Kidney tubule cell (primary cell): ENCODE results near the gene SEMA3E.

Experiments used
- DNase-seq: peaks from one replicate; pipeline ENCODE4 v3.0.0-alpha.2; 2018; ENCODE audit warnings: low spot score

SEMA3E gene

DNA sequence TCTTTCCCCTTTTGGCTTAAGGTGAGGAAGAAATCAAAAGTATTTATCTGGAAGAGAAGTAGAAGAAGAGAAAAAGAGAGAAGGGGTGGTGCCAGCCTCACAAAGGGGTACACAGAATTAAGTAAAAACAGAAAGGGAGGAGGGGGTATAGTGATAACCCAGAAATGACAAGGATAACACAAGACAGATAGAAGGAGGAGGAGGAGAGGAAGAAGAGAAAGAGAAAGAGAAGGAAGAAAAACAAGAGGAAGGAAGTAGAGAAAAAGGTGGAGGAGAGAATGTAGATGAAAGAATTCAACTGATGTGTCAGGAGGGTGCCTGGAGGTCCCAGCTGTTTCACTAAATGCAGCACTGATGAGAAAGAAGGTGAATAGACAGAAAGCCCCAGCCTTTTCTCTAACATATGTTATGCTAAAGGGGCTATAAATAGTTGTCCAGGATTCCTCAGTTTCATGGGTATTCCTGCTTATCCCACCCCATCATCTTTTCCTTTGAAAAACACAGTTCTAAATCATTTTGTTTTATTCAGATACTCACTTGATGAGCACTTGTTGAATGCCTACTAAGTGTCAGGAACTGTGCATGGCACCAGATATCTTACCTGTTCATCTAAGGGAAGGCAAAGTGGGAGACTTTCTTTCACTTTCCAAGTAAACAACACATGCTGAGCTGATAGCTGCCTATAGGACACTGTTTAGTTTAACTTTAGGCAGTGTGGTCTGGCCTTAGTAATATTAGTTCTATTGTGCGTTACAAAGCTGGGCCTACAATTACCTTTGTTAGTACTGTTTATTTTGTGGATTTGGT is 8.0 kb downstream of the SEMA3E start:
- no peak for DNase-seq

DNA sequence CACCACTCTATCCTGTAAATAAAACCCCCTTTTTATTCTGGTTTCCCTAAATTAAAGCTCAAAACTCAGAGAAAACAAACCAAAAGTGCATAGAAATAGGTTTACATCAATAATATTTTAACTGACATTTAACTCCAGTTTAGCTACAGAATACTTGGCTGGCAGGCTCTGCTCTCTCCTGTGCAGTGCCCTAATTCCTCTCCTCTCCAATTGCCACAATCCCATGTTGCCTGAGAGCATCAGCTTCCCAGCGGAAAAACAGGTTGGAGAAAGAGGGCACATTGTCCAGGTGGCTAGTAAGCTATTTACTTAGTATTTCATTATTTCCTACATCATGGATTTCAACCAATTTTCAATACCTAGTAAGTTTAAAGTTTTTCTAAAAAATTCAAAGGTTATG is 8.7 kb downstream of the SEMA3E start:
- DNase-seq, result no peak

DNA sequence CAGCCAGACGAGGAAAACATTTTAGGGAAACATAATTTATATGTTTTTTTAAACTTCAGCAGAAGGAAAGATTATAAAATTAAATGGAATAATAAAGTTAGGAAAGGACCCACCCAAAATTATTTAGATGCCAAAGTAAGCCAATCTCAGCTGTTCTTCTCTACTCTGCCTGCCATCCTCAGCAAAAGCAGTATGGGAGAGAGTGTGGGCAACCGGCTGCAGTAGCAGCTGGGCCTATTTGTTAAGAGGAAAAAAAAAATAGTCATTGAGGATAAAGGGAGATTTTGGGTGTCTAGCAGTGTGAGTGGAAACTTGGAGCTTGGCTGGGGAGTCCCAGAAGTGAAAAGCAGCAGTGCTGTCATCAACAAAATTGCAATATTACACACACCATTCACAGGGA is 15.4 kb downstream of the SEMA3E start:
- no peak for DNase-seq

DNA sequence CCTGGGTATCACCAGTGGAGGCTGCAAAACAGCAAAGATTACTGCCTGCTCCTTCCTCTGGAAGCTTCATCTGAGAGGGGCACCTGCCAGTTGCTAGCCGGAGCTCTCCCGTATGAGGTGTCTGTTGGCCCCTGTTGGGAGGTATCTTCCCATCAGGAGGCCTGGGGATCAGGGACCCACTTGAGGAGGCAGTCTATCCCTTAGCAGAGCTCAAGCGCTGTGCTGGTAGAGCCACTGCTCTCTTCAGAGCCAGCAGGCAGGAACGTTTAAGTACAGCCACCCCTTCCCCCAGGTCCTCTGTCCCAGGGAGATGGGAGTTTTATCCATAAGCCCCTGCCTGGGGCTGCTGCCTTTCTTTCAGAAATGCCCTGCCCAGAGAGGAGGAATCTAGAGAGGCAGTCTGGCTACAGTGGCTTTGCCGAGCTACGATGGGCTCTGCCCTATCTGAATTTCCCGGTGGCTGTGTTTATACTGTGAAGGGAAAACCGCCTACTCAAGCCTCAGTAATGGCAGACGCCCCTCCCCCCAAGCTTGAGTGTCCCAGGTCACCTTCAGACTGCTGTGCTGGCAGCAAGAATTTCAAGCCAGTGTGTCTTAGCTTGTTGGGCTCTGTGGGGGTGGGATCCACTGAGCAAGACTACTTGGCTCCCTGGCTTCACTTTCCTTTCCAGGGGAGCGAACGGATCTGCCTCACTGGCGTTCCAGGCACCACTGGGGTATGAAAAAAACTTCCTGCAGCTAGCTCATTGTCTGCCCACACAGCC is 19.6 kb downstream of the SEMA3E start:
- DNase-seq, result peak; percentile 59

DNA sequence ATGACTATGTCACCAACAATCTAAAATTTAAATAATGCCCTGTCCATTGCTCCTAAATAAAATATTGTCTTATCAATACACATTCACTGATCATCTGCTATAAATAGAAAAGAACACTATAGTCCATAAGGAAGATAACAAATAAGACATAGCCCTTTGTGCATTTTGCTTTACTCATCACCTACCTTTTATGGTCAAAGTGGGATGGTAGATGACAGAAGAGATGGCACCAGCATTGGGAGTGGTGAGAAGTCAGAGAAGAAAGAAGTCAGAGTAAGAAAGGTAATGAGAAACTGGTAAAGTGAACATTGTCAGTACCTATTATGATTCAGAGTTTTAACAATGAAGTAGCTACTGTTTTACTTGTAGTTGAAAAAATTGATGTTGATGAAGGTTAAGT is 31.1 kb downstream of the SEMA3E start:
- no peak for DNase-seq

DNA sequence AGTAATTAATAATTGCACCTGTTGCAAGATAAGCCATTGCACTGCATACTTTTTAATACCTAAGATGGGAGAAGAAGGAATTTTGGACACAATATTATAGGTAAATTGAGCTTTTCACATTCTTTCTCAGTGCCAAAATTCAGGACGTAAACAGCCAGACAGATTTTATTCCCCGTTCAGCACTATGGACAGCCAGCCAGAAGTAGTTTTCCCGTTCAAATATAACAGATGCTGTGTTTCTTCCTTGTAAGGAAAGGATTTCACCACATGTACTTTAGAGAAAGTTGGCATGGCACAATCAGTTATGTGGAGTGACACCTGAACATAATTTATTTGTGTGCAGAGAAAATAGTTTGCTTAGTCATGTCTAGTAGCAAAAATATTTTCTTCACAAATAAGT is 34.8 kb downstream of the SEMA3E start:
- no peak for DNase-seq

DNA sequence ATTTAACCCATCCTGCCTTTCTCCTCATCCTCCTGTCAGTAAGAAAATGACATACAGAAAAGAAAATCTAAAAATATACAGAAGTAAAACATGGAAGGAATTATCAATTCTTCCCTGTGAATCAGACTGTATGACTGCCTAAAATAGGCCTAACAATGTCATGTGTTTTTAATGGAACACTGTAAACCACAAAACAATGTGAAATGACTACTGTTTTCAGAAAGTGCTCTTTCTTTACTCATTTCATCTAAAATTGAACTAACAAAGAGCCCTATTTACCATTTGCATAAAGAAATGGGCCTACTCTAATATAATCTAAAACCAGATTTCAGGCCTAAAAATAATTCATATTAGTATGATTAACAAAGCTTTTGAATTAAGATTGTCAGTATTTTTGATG is 35.7 kb downstream of the SEMA3E start:
- DNase-seq, result no peak

DNA sequence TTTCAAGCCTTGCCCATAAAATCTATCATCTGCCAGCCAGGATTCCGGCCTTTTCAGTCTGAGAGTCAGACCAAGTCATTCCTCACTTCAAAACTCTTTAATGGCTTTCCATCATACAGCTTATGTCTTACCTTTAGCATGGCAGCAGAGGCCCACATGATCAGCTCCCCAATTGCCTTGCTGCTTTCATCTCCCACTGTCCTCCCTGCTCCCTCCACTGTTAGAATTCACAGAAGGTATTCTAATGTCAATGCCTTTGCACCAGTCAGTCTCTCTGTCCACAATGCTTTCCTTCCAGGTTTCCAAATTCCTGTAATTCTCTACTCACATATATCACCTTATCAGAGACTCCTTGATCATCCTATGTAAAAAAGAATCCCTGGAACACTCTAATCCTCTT is 37.2 kb downstream of the SEMA3E start:
- DNase-seq, result no peak

DNA sequence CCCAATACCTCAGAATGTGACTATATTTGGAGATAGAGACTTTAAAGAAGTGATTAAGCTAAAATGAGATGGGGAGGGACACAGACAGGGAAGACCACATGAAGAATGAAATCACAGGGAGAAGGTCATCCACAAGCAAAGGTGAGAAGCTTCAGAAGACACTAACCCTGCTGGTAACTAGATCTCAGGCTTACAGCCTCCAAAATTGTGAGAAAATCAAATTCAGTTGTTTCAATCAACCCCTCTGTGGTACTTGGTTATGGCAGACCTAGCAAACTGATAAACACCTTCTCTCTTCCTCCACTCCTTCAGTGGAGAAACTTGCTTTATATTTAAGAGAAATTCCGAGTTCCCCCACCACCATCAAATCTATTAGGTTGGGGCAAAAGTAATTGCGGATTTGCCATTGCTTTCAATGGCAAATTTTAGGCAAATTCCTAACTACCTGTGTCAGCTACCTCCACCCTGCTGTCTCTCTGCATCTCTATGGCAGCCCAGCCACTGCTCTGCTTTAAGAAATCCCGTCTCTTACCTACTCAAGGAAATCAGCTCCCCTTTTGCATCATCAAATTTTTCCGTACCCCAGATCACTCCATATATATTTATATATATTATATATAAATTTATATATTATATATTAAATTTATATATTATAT is 38.2 kb downstream of the SEMA3E start:
- DNase-seq, result no peak

DNA sequence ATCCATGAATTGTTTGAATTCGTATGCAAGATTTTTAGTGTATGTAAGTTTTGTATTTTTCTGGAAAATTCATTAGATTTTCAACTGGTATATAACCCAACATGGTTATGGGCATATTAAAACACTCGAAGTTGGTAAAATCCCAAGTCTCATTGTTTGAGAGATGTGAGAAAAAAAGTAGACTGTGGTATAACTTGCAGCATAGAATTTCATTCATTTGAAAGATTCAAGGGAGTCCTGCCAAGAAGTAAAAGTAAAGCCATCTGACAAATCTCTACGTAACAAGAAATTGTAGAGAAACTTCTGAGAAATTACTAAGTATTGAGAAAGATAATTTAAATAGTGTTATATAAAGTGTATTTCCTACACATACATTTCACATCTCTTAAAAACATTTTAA is 40.2 kb downstream of the SEMA3E start:
- DNase-seq, result no peak

DNA sequence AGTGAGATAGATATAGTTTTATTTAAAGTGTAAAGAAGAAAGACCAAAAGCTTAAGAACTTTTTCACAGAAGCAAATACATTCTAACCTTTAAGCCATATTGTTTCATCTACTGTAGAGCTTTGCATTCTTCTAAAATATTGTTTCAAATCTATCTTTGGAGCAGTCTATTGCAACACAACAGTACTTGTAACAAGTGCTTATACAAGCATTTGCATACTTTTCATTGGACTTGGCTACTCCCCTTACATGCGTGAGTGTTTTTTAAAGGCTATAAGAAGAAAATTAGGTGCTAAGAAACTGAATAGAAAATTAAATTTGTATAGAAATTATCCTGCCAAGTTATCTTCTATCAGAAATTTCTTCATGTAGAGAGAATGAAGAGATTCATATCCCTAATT is 45.3 kb downstream of the SEMA3E start:
- no peak for DNase-seq

DNA sequence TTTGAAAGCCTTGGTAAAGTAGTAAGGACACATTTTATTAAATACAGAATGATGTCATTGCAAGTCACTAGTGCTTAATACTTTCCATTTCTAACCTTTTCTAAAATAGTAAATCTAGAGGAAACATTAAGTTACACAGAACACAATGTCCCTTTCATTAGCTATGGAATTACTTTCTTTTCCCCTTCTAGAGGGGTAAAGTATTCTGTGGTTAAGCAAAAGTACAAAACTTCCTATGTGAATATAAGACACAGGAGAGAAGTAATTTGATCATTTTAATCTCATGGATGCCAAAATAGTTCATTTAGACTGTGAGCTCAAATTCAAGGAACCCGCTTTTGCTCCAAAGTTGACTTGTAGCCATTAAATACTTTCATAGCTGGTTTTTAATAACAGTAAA is 49.8 kb downstream of the SEMA3E start:
- no peak for DNase-seq

DNA sequence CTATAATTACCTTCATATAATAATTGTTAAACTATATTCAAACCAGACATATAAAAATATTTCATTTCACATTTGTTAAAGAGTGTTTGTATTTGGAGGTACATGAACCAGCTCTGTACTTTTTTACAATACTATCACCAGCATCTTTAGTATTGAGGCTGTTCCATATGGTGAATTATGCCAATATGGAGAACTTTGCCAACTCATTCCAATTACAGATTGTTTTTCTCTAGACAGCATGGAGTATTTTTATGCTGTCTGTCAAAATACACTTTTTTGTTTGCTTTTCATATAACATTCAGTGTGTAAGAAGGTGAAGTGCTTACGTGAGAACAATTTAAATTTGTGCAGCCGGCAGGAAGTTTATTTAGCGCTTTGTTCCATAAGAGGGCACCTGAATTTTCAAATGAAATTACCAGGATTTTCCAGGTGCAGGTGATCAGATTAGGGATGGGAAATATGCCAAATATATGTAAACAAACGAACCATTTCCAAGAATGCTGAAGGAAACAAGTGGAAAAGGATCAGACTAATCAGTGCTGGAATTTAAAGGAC is 54.9 kb downstream of the SEMA3E start:
- no peak for DNase-seq

DNA sequence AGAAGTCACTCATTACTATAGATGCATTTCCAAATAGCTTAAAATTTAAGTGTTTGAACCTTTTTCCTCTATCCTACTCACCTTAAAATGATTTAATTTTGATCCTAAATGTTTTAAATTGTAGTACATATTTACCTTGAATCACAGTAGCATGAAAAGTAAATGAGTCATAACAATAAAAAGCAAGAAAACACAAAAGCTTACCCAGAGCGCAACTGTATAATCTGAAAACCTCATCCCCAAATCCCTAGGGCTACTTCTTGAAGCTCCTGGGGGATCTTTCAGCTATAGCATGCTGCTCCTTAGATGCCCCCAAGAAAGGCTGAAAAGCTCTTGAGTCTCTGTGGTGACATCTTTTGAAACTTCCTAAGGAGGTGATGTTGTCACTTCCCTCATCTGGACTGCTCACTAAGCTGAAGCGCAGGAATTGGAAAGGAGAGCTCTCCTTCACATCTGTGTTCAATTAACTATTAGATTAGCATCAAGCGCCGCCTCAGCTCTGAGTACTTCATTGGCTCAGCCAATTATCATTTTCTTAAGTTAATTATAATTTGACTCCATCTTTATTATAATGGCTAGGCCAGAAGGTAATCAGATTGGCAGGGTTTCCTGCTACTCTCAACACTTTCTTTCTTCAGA is 60.2 kb downstream of the SEMA3E start:
- DNase-seq, result no peak

DNA sequence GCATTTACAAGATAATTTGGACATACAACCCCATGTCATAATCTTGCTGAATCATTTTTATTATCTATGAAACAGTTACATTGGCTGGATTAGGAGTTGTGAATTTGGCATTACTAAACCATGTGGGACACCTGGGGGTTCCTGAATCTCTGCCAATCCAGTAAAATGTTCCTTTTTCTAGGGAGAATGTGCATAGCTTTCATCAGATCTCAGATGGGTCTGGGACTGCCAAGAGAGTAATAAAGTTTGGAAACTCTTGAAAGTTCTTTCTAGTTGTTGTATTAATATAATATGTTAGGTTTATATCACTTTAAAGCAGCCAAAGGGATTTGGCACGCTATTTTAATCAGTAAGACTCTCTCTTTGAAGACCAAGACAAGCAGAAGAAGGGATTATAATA is 62.7 kb downstream of the SEMA3E start:
- DNase-seq, result no peak

DNA sequence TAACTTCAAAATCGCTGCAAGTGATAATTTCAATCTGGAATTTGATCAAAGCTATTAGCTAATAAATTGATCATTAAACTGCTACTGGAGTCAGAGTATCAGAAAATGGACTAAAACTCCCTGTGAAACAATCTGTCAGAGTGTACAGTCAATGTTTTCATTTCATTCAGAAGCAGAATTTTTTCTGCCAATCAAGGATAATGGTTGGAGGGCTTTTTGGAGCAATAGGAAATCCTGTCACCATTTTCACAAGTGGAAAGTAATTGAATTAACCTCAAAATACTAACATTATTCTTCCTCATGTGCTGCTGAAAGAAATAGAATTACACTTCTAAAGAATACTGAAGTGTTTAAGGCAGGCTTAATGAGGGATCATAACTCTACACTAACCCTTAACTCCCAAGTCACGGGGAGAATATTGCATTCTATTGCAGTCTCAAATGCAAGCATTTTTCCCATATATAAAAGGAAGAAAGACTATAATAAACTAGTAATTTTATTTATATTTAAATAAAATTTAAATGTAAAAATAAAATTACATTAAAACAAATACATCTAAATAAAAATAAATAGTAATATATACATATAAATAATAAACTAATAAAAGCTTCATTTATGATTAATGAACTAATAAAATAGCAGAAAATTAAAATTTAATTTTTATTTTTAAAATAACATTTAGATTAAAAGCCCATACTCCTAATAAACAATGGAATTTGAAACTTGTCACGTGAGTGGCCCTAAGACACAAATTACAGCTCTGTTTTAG is 67.1 kb downstream of the SEMA3E start:
- no peak for DNase-seq

DNA sequence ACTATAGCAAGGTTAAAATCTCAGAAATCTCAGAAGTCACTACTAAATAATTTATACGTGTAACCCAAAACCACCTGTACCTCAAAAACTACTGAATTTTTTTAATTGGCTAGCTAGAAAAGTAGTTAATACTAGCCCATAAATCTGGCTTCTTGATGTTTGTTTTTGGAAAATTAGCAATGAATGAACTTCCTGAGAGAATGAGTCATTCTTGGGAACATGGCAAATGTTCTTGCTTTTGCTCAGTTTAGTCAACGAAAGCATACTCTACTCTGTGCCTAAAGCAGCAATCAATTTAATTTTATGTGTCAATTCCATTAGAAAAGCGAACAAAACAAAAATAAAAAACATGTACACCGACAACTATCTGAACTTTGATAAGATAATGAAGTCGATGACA is 69.2 kb downstream of the SEMA3E start:
- peak; percentile 14 for DNase-seq

DNA sequence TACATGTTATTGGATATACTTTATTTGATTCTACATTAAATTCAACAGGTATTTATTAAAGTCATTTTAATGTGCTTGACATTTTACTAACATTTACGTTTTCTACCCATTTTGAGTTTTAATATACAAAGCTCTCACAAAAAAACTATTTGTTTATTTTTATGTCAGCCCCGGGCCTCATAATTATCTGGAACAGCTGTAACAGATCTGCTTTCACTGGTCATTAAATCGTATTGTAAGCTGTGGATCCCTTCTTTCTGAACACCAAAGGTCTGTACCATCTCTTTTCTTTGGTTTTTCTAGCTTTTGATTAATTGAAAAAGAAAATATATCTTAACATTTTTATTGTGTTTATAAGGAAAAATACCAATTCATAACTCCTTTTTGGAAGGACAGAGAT is 73.5 kb downstream of the SEMA3E start:
- DNase-seq, result no peak

DNA sequence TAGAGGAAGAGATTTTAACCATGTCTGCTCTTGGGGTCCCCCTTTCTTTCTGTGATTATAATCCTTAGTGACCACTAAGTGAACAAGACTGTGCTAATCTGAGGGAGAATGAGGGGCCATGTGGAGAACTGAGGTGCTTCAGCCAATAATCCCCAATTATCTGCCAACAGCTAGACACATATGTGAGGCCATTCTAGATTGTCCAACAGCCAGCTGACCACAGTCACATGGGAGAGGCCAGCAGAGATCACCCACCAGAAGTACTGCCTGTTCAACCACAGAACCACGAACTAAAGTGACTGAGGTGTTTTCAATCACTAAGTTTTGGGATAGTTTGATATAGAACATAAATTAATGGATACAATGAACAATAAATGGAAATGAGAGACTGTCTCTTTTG is 74.3 kb downstream of the SEMA3E start:
- DNase-seq, result no peak

DNA sequence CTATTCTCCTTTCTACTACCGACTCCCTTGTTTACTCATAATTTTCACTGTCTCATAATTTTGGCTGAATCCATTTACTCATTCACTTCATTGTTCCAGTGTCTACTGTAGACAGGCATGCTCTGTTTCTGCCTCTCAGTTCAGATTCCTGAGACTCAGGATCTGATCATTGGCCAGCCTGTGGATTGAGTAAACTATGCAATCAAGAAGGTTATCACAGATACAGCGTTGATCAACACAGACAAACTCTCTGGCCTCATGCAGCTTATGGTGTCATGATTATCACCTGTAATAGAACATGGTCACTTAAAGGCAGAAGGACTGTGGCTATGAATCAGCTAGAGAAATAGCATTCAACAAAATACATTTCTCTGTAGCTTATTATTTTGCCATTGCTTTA is 86.0 kb downstream of the SEMA3E start:
- DNase-seq, result no peak

DNA sequence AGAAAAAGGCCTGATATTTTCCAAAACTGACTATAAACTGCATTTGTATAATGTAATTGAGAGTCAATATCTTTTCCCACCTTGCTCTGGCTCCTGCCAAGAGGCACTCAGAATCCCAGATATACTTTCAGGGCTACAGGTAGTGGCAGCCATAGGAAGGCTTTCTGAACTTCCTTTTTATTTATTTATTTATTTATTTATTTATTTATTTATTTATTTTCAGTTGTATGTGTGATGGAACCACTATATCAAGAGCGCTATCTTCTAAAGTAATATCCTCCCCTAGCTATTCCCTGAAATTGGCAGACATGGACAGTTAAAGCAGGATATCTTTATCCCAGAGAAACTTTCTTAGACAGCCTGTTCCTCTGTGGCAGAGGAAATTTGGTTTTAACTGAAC is 86.7 kb downstream of the SEMA3E start:
- no peak for DNase-seq

DNA sequence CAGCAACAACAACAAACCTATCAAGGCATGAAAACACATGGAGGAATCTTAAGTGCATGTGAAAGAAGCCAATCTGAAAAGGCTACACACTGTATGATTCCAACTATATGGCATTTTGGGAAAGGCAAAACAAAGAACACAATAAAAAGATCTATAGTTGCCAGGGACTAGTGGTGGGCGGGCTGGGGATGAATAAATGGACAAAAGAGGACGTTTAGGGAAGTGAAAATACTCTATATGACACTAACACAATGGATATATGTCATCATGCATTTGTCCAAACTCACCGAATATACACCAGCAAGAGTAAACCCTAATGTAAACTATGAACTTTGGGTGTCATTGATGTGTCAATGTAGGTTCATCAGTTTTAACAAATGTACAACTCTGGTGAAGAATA is 89.1 kb downstream of the SEMA3E start:
- DNase-seq, result no peak
